HG03025 (cell line): Measurements from ENCODE around the gene COG2.
"Not testable (repeated sequence)": the region's sequence is repeated elsewhere in the genome, so short reads cannot be mapped to it uniquely, and the experiment has no call there.

Experiments used
- ATAC-seq: cut with Tn5 transposase; IDR thresholded peaks from one replicate; pipeline ENCODE4 v1.9.1; 2021; ENCODE audit warnings: mild to moderate bottlenecking, moderate library complexity; ENCODE audit not compliant: unreplicated experiment, low FRiP score

The COG2 gene

GRCh38 chr1:230698964-230699363, 56.7 kb downstream of the COG2 start:
- ATAC-seq = not testable (repeated sequence)

- ATAC-seq = no peak
Measured at GRCh38 chr1:230699716-230700115, 57.4 kb downstream of the COG2 start.

GRCh38 chr1:230700132-230700531, 57.9 kb downstream of the COG2 start:
- no peak for ATAC-seq

- ATAC-seq = no peak
Measured at GRCh38 chr1:230701434-230701833, 59.2 kb downstream of the COG2 start.

GRCh38 chr1:230701895-230702768, 59.9 kb downstream of the COG2 start:
- ATAC-seq = no peak

- ATAC-seq = no peak
Measured at GRCh38 chr1:230702934-230703678, 60.8 kb downstream of the COG2 start.

GRCh38 chr1:230703679-230704385, 61.6 kb downstream of the COG2 start:
- no peak for ATAC-seq

GRCh38 chr1:230704830-230705229, 62.5 kb downstream of the COG2 start:
- ATAC-seq = no peak

- no peak for ATAC-seq
Measured at GRCh38 chr1:230705289-230706019, 63.2 kb downstream of the COG2 start.

- no peak for ATAC-seq
Measured at GRCh38 chr1:230706020-230706699, 63.9 kb downstream of the COG2 start.

GRCh38 chr1:230706887-230707731, 64.8 kb downstream of the COG2 start:
- ATAC-seq = no peak

- ATAC-seq = no peak
Measured at GRCh38 chr1:230707732-230708630, 65.7 kb downstream of the COG2 start.

GRCh38 chr1:230708631-230709580, 66.6 kb downstream of the COG2 start:
- no peak for ATAC-seq

- no peak for ATAC-seq
Measured at GRCh38 chr1:230709619-230710542, 67.6 kb downstream of the COG2 start.

- no peak for ATAC-seq
Measured at GRCh38 chr1:230710543-230710904, 68.2 kb downstream of the COG2 start.

- no peak for ATAC-seq
Measured at GRCh38 chr1:230711245-230711644, 69.0 kb downstream of the COG2 start.
